ENCODE data around the gene CD47. TPM values are rescaled to one million over a fixed set of nuclear protein-coding genes. Genes with fewer than 3 reads are reported as not detected.

CD47 gene
- polyA plus RNA-seq, 3 donors: 52.3 to 203 (median 173) TPM

DNA sequence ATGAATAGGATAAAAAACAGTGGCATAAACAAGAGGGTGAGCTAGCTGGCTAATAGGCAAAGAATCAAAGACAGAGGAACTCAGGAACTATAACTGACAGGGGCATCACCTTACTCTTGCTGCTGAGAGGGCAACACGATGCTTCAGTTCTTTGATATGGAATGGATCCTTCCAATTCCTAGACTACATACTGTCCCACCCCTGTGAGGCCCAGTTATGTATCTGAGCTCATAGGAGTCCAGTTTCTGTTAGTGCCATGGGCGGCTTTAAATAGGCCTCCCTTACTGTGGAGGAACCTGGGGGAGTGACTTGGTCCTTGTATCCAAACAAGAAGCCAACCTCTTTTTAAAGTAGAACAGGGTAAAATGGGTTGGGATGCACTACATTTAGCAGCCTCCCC is 37.3 kb downstream of the CD47 start:
- H3K4me3 Mint-ChIP-seq: no peak overlapping the region
- no peak for TF ChIP-seq CTCF (IDR thresholded peaks at IDR 0.05)
- H3K9me3 ChIP-seq (replicated peaks in 1 of 2; ENCODE audit: control insufficient read depth in 1 of 2, insufficient read depth in 1 of 2, low read length in 2 of 2): no peaks in the 10 kb centered on the region
- intact Hi-C loops (cut with micrococcal nuclease): no loop called here
- DNase-seq: no peak
- H3K27ac ChIP-seq (ENCODE audit: low read depth in 1 of 2, low read length in 2 of 2): peak overlapping the region in 1 of 2 donors; percentile 9
- H3K79me2 ChIP-seq (ENCODE audit: insufficient read depth, low read length): peaks cover 3% of the 10 kb centered on the region
- H3K27ac Mint-ChIP-seq: peak overlapping the region in 2 of 7 donors; percentile 21 to 34
- peaks cover 56 to 78% of the 10 kb centered on the region in 2 donors for H3K36me3 Mint-ChIP-seq
- H3K4me3 ChIP-seq (replicated peaks in 1 of 3; ENCODE audit: low read depth in 2 of 3, low read length in 3 of 3): no peak overlapping the region
- H3K9ac ChIP-seq (ENCODE audit: insufficient read depth, low read length, poor library complexity, severe bottlenecking): no peak overlapping the region
- H3K27me3 ChIP-seq (ENCODE audit: control insufficient read depth in 2 of 2, insufficient read depth in 2 of 2, low read length in 2 of 2): no peaks in the 10 kb centered on the region
- no peaks in the 10 kb centered on the region for H4K20me1 ChIP-seq (ENCODE audit: insufficient read depth, low read length)
- H3K4me1 ChIP-seq (ENCODE audit: control insufficient read depth in 1 of 2, insufficient read depth in 2 of 2, low read length in 2 of 2): no peaks in the 10 kb centered on the region
- no peak overlapping the region for H2AFZ ChIP-seq (ENCODE audit: insufficient read depth, low read depth, low read length, poor library complexity, severe bottlenecking)
- H3K27me3 Mint-ChIP-seq (ENCODE audit: low read depth in 3 of 3): peaks cover 0 to 2% (median 0%) of the 10 kb centered on the region in 3 donors
- H3K36me3 ChIP-seq (replicated peaks in 1 of 2; ENCODE audit: control insufficient read depth in 1 of 2, insufficient read depth in 2 of 2, low read length in 2 of 2): peaks cover 78 to 91% of the 10 kb centered on the region in 2 donors
- H3K4me2 ChIP-seq (replicated peaks; ENCODE audit: extremely low read depth, low read length, poor library complexity, severe bottlenecking): no peak overlapping the region
- no peaks in the 10 kb centered on the region for H3K9me3 Mint-ChIP-seq
- H3K4me1 Mint-ChIP-seq: peaks cover 5% of the 10 kb centered on the region
- WGBS (ENCODE audit: insufficient coverage): no CpG with 5 or more reads among the region's 2 CpGs

DNA sequence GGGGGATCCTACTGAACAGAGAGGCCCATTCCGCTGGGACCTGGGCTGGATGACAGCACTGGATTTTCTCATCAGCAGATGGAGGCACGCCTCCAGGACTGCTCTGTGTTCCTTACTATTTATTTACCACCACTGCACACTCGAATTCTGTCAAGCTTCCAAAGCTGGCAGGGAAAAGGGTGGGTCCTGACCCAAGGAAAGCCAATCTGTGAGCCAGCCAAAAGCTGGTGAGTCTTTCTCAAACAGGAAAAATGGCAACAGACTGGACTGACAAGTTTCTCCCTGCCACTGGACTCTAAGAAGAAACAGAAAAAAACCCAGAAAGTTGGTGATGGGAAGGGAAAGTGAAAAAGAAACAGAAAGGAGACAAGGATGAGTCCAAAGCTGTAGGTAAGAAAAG is 37.8 kb downstream of the CD47 start:
- H3K27ac Mint-ChIP-seq: peak overlapping the region in 3 of 7 donors; percentile 2 to 34 (median 21)
- H3K4me1 ChIP-seq (ENCODE audit: control insufficient read depth in 1 of 2, insufficient read depth in 2 of 2, low read length in 2 of 2): no peaks in the 10 kb centered on the region
- no peaks in the 10 kb centered on the region for H3K9me3 ChIP-seq (replicated peaks in 1 of 2; ENCODE audit: control insufficient read depth in 1 of 2, insufficient read depth in 1 of 2, low read length in 2 of 2)
- H3K9me3 Mint-ChIP-seq: no peaks in the 10 kb centered on the region
- no peak for DNase-seq
- H3K36me3 ChIP-seq (replicated peaks in 1 of 2; ENCODE audit: control insufficient read depth in 1 of 2, insufficient read depth in 2 of 2, low read length in 2 of 2): peaks cover 74 to 91% of the 10 kb centered on the region in 2 donors
- H3K4me3 ChIP-seq (replicated peaks in 1 of 3; ENCODE audit: low read depth in 2 of 3, low read length in 3 of 3): no peak overlapping the region
- peaks cover 53 to 75% of the 10 kb centered on the region in 2 donors for H3K36me3 Mint-ChIP-seq
- H3K4me3 Mint-ChIP-seq: no peak overlapping the region
- peaks cover 3% of the 10 kb centered on the region for H3K79me2 ChIP-seq (ENCODE audit: insufficient read depth, low read length)
- no peak overlapping the region for H3K4me2 ChIP-seq (replicated peaks; ENCODE audit: extremely low read depth, low read length, poor library complexity, severe bottlenecking)
- 93% methylated on average over 2 of the region's 3 CpGs for WGBS (ENCODE audit: insufficient coverage)
- H4K20me1 ChIP-seq (ENCODE audit: insufficient read depth, low read length): no peaks in the 10 kb centered on the region
- H3K4me1 Mint-ChIP-seq: peaks cover 5% of the 10 kb centered on the region
- intact Hi-C loops (cut with micrococcal nuclease): no loop called here
- peak overlapping the region in 1 of 2 donors; percentile 9 for H3K27ac ChIP-seq (ENCODE audit: low read depth in 1 of 2, low read length in 2 of 2)
- H2AFZ ChIP-seq (ENCODE audit: insufficient read depth, low read depth, low read length, poor library complexity, severe bottlenecking): no peak overlapping the region
- no peak for TF ChIP-seq CTCF (IDR thresholded peaks at IDR 0.05)
- H3K27me3 Mint-ChIP-seq (ENCODE audit: low read depth in 3 of 3): peaks cover 0 to 2% (median 0%) of the 10 kb centered on the region in 3 donors
- no peaks in the 10 kb centered on the region for H3K27me3 ChIP-seq (ENCODE audit: control insufficient read depth in 2 of 2, insufficient read depth in 2 of 2, low read length in 2 of 2)
- no peak overlapping the region for H3K9ac ChIP-seq (ENCODE audit: insufficient read depth, low read length, poor library complexity, severe bottlenecking)
